Stimulated activated CD8-positive, alpha-beta memory T cell treated with anti-CD3 and anti-CD28 coated beads, Interleukin-4, amount 100 ng/mL, for 4 hours (primary cell): ENCODE data around the gene USB1.

ENCODE experiments used
- DNase-seq, 2 donors: peaks; one replicate each; pipeline ENCODE4 v3.0.0-alpha.2; 2020; ENCODE audit warnings: low read depth in 2 of 2, low spot score in 1 of 2

USB1 gene

GRCh38 chr16:58046054-58046881 lies 45.1 kb downstream of the USB1 start:
- no peak for DNase-seq

GRCh38 chr16:58046936-58047335 lies 45.7 kb downstream of the USB1 start:
- DNase-seq = no peak

GRCh38 chr16:58047557-58048348 lies 46.5 kb downstream of the USB1 start:
- DNase-seq = no peak

- DNase-seq = no peak
These were observed 47.5 kb downstream of the USB1 start for GRCh38 chr16:58048494-58049231.

GRCh38 chr16:58049232-58050185 lies 48.3 kb downstream of the USB1 start:
- no peak for DNase-seq

- DNase-seq = no peak
These were observed 50.1 kb downstream of the USB1 start for GRCh38 chr16:58051296-58051695.

- no peak for DNase-seq
These were observed 50.8 kb downstream of the USB1 start for GRCh38 chr16:58051821-58052603.

- DNase-seq = no peak
These were observed 52.4 kb downstream of the USB1 start for GRCh38 chr16:58053682-58054005.

- no peak for DNase-seq
These were observed 53.1 kb downstream of the USB1 start for GRCh38 chr16:58054289-58054688.

GRCh38 chr16:58056580-58056979 lies 55.4 kb downstream of the USB1 start:
- DNase-seq = no peak

GRCh38 chr16:58057121-58057520 lies 55.9 kb downstream of the USB1 start:
- no peak for DNase-seq

- DNase-seq = no peak
These were observed 56.6 kb downstream of the USB1 start for GRCh38 chr16:58057784-58058183.

- no peak for DNase-seq
These were observed 61.6 kb downstream of the USB1 start for GRCh38 chr16:58062821-58063220.

GRCh38 chr16:58063377-58064076 lies 62.3 kb downstream of the USB1 start:
- no peak for DNase-seq

- DNase-seq = no peak
These were observed 69.4 kb downstream of the USB1 start for GRCh38 chr16:58070585-58070984.
